PFSK-1 (cell line): ENCODE results near the gene SYCP2.

ENCODE experiments used
- POLR2AphosphoS5 ChIP-seq: IDR thresholded peaks from 2 replicates; pipeline ENCODE4 v1.6.1; 2012; ENCODE audit warnings: low read depth, mild to moderate bottlenecking, control low read depth, low read length, moderate library complexity
- SIN3A ChIP-seq: IDR thresholded peaks from 2 replicates; pipeline ENCODE4 v1.6.1; 2012; ENCODE audit warnings: mild to moderate bottlenecking, low read length, moderate library complexity, borderline replicate concordance; ENCODE audit not compliant: insufficient read depth
- TAF1 ChIP-seq: IDR thresholded peaks from 2 replicates; pipeline ENCODE4 v1.6.1; 2012; ENCODE audit warnings: low read length, control low read depth, borderline replicate concordance; ENCODE audit not compliant: insufficient read depth
- TF ChIP-seq, protein P1 (sequence below), 2 experiments: IDR thresholded peaks; 2 replicates each; pipeline versions ENCODE4 v1.6.1 to v1.8.0; 2011 to 2012; ENCODE audit warnings: low read depth in 2 of 2, low read length in 2 of 2, control low read depth in 1 of 2, inconsistent platforms in 1 of 2, mild to moderate bottlenecking in 1 of 2, moderate library complexity in 1 of 2; ENCODE audit not compliant: insufficient read depth in 1 of 2

DNA sequence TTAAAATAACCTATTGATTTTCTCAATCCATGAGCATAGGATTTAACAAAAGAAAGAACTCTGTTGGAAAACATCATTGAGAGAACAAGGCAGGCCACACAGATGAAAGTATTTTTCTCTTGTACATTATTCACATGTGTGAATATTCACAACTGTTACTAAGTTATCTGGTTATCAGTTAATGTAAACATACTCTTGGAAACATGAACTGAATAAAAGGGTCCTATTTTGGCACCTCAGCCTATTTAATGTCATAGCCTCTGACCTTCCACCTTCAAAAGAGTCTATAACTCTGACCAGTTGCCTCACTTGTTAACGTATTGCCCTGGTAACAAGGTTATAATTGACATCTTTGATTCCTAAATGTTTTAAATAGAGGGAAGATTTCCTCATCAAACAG, 8.1 kb downstream of the SYCP2 start:
- TF ChIP-seq SIN3A (no peak), POLR2AphosphoS5 (no peak), TAF1 (no peak)
- TF ChIP-seq, protein P1, sequence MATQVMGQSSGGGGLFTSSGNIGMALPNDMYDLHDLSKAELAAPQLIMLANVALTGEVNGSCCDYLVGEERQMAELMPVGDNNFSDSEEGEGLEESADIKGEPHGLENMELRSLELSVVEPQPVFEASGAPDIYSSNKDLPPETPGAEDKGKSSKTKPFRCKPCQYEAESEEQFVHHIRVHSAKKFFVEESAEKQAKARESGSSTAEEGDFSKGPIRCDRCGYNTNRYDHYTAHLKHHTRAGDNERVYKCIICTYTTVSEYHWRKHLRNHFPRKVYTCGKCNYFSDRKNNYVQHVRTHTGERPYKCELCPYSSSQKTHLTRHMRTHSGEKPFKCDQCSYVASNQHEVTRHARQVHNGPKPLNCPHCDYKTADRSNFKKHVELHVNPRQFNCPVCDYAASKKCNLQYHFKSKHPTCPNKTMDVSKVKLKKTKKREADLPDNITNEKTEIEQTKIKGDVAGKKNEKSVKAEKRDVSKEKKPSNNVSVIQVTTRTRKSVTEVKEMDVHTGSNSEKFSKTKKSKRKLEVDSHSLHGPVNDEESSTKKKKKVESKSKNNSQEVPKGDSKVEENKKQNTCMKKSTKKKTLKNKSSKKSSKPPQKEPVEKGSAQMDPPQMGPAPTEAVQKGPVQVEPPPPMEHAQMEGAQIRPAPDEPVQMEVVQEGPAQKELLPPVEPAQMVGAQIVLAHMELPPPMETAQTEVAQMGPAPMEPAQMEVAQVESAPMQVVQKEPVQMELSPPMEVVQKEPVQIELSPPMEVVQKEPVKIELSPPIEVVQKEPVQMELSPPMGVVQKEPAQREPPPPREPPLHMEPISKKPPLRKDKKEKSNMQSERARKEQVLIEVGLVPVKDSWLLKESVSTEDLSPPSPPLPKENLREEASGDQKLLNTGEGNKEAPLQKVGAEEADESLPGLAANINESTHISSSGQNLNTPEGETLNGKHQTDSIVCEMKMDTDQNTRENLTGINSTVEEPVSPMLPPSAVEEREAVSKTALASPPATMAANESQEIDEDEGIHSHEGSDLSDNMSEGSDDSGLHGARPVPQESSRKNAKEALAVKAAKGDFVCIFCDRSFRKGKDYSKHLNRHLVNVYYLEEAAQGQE (IDR thresholded peaks at IDR 0.05; ENCODE audit: insufficient read depth in 1 of 2, low read depth in 2 of 2, low read length in 2 of 2): no peak
